H1 (cell line): ENCODE measurements around the gene TTC34. TPM values are rescaled to one million over a fixed set of nuclear protein-coding genes. Genes with fewer than 3 reads are reported as not detected.

Experiments
- CTCF ChIA-PET: fragments of 300-600 bp; sonication (Branson Sonifier 250); formaldehyde crosslinking; loops from one replicate; lab custom pipeline; 2021; ENCODE audit not compliant: partially characterized antibody; lab: Charles Lee
- POLR2A ChIA-PET: fragments of 300-600 bp; sonication (Branson Sonifier 250); formaldehyde crosslinking; loops from one replicate; lab custom pipeline; 2021; ENCODE audit warnings: inconsistent platforms; ENCODE audit not compliant: partially characterized antibody; lab: Charles Lee
- DNase-seq, 2 experiments: peaks; one replicate each; pipeline versions ENCODE4 v3.0.0 to v3.0.0-alpha.2; 2010 to 2022; ENCODE audit warnings: low spot score in 2 of 2, low read depth in 1 of 2, mixed read lengths in 1 of 2
- FAIRE-seq: peaks from 2 replicates; lab custom pipeline; 2011; peaks lifted over from hg19 to GRCh38; lab: Jason Lieb, UNC
- H2AFZ ChIP-seq: 2 replicates; pipeline ENCODE4 v1.8.1; 2012; ENCODE audit warnings: low read length, inconsistent platforms
- H2AK5ac ChIP-seq: 2 replicates; pipeline ENCODE4 v1.6.1; 2013; ENCODE audit warnings: low read depth, low read length
- H2BK120ac ChIP-seq: replicated peaks from 2 replicates; pipeline ENCODE3; 2013; ENCODE audit warnings: low read depth, low read length, inconsistent platforms
- H2BK12ac ChIP-seq: 2 replicates; pipeline ENCODE4 v1.6.1; 2013; ENCODE audit warnings: low read depth, low read length
- H2BK15ac ChIP-seq: 2 replicates; pipeline ENCODE4 v1.6.1; 2013; ENCODE audit warnings: low read length
- H2BK20ac ChIP-seq: 2 replicates; pipeline ENCODE4 v1.6.1; 2013; ENCODE audit warnings: low read length
- H2BK5ac ChIP-seq: 2 replicates; pipeline ENCODE4 v1.6.1; 2013; ENCODE audit warnings: low read depth, low read length
- H3K14ac ChIP-seq: 2 replicates; pipeline ENCODE4 v1.6.1; 2013; ENCODE audit warnings: inconsistent platforms; ENCODE audit not compliant: insufficient read length
- H3K18ac ChIP-seq: 2 replicates; pipeline ENCODE4 v1.6.1; 2013; ENCODE audit warnings: low read length; ENCODE audit errors: extremely low read depth
- H3K23ac ChIP-seq: 2 replicates; pipeline ENCODE4 v1.6.1; 2013; ENCODE audit warnings: inconsistent platforms; ENCODE audit not compliant: insufficient read length
- H3K23me2 ChIP-seq: 2 replicates; pipeline ENCODE4 v1.6.1; 2013; ENCODE audit warnings: low read depth, low read length
- H3K27ac ChIP-seq: 2 replicates; pipeline ENCODE4 v1.6.1; 2011; ENCODE audit warnings: low read depth, low read length, inconsistent platforms
- H3K27me3 ChIP-seq, 4 experiments: replicated peaks in 1 of 4; 1 replicate in 1 of 4; 2 replicates in 3 of 4; pipeline versions ENCODE4 v1.6.1 to v1.8.1; 2011 to 2013; ENCODE audit warnings: low read length in 3 of 4, mild to moderate bottlenecking in 3 of 4, inconsistent platforms in 2 of 4, mixed read lengths in 2 of 4, moderate library complexity in 1 of 4; ENCODE audit not compliant: control insufficient read depth in 3 of 4, insufficient read depth in 3 of 4; ENCODE audit errors: extremely low read depth in 1 of 4
- H3K36me3 ChIP-seq, 4 experiments: 2 replicates each; pipeline versions ENCODE4 v1.6.1 to v1.8.1; 2011 to 2013; ENCODE audit warnings: mild to moderate bottlenecking in 4 of 4, low read length in 3 of 4, moderate library complexity in 2 of 4, control low read depth in 1 of 4, inconsistent platforms in 1 of 4; ENCODE audit not compliant: insufficient read depth in 4 of 4, control insufficient read depth in 2 of 4
- H3K4ac ChIP-seq: replicated peaks from 2 replicates; pipeline ENCODE3; 2013; ENCODE audit warnings: low read length, low read depth, mixed read lengths, inconsistent platforms; ENCODE audit not compliant: insufficient read length
- H3K4me1 ChIP-seq, 4 experiments: replicated peaks in 1 of 4; 1 replicate in 1 of 4; 2 replicates in 3 of 4; pipeline versions ENCODE4 v1.6.1 to v1.8.1; 2011 to 2013; ENCODE audit warnings: low read length in 3 of 4, inconsistent platforms in 2 of 4, mixed read lengths in 1 of 4; ENCODE audit not compliant: insufficient read depth in 4 of 4, control insufficient read depth in 3 of 4
- H3K4me2 ChIP-seq, 2 experiments: 2 replicates each; pipeline versions ENCODE4 v1.6.1 to v1.8.1; 2011 to 2013; ENCODE audit warnings: low read depth in 2 of 2, low read length in 2 of 2, control low read depth in 1 of 2, inconsistent platforms in 1 of 2, mild to moderate bottlenecking in 1 of 2; ENCODE audit not compliant: insufficient read depth in 1 of 2
- H3K4me3 ChIP-seq, 4 experiments: fragments of 200-600, 300-600 bp in 1 of 4; sonication (generic), shearing (Covaris generic), sonication (Bioruptor Twin) in 1 of 4; 2 replicates each; pipeline versions ENCODE4 v1.5.1 to v1.8.1; 2011 to 2016; ENCODE audit warnings: low read length in 4 of 4, low read depth in 3 of 4, control low read depth in 2 of 4, inconsistent platforms in 2 of 4, mild to moderate bottlenecking in 2 of 4, mixed read lengths in 1 of 4, moderate library complexity in 1 of 4; ENCODE audit not compliant: insufficient read depth in 2 of 4; ENCODE audit errors: extremely low read depth in 1 of 4
- H3K56ac ChIP-seq: replicated peaks from 2 replicates; pipeline ENCODE3; 2013; ENCODE audit warnings: low read depth, mild to moderate bottlenecking, mixed read lengths, low read length, inconsistent platforms; ENCODE audit not compliant: insufficient read length
- H3K79me1 ChIP-seq: 2 replicates; pipeline ENCODE4 v1.6.1; 2013; ENCODE audit warnings: low read depth, low read length, control low read depth
- H3K79me2 ChIP-seq, 2 experiments: 2 replicates each; pipeline versions ENCODE4 v1.6.1 to v1.8.1; 2012 to 2013; ENCODE audit warnings: low read length in 2 of 2, mild to moderate bottlenecking in 2 of 2, inconsistent platforms in 1 of 2; ENCODE audit not compliant: insufficient read depth in 2 of 2, control insufficient read depth in 1 of 2
- H3K9ac ChIP-seq, 4 experiments: replicated peaks in 1 of 4; 1 replicate in 1 of 4; 2 replicates in 3 of 4; pipeline versions ENCODE4 v1.6.1 to v1.8.1; 2011 to 2013; ENCODE audit warnings: low read depth in 3 of 4, low read length in 3 of 4, control low read depth in 2 of 4, mild to moderate bottlenecking in 2 of 4, moderate library complexity in 2 of 4, inconsistent platforms in 1 of 4; ENCODE audit errors: extremely low read depth in 1 of 4
- H3K9me3 ChIP-seq, 2 experiments: 2 replicates each; pipeline versions ENCODE4 v1.6.1 to v1.8.1; 2012 to 2013; ENCODE audit warnings: mild to moderate bottlenecking in 2 of 2, moderate library complexity in 2 of 2, control low read depth in 1 of 2, inconsistent platforms in 1 of 2, low read depth in 1 of 2, low read length in 1 of 2, mixed read lengths in 1 of 2; ENCODE audit not compliant: insufficient read depth in 2 of 2
- H4K20me1 ChIP-seq, 2 experiments: replicated peaks in 1 of 2; 2 replicates each; pipeline versions ENCODE3 to v1.8.1; 2011 to 2013; ENCODE audit warnings: inconsistent platforms in 2 of 2, low read length in 2 of 2, mild to moderate bottlenecking in 1 of 2; ENCODE audit not compliant: insufficient read depth in 2 of 2, control insufficient read depth in 1 of 2
- H4K5ac ChIP-seq: 2 replicates; pipeline ENCODE4 v1.6.1; 2013; ENCODE audit warnings: low read length, low read depth, mixed read lengths, inconsistent platforms; ENCODE audit not compliant: insufficient read length
- H4K8ac ChIP-seq: 2 replicates; pipeline ENCODE4 v1.8.0; 2013; ENCODE audit warnings: mild to moderate bottlenecking, moderate library complexity, low read length, inconsistent platforms; ENCODE audit not compliant: insufficient read depth; ENCODE audit errors: extremely low read depth
- H4K91ac ChIP-seq: replicated peaks from 2 replicates; pipeline ENCODE3; 2013; ENCODE audit warnings: low read length, mixed read lengths, inconsistent platforms; ENCODE audit not compliant: insufficient read length
- RXRA ChIP-seq: IDR thresholded peaks from 2 replicates; pipeline ENCODE4 v1.6.1; 2011; ENCODE audit warnings: low read depth, mild to moderate bottlenecking, low read length, moderate library complexity; ENCODE audit not compliant: insufficient read depth
- WGBS, 2 experiments: shearing (Covaris generic) in 1 of 2; methylation state at CpG; one replicate each; pipeline versions ENCODE4 v1.1.6 to v1.1.7; 2013 to 2015; ENCODE audit warnings: low lambda C conversion rate in 2 of 2, mixed read lengths in 2 of 2, inconsistent platforms in 1 of 2, low coverage in 1 of 2, missing lambda C conversion rate in 1 of 2; ENCODE audit not compliant: insufficient replicate concordance in 2 of 2, insufficient coverage in 1 of 2, insufficient read length in 1 of 2; ENCODE audit errors: extremely low coverage in 1 of 2, missing lambda C conversion rate in 1 of 2; 5-methylcytosine and 5-hydroxymethylcytosine counted together
- polyA plus RNA-seq, 7 experiments: library from polyadenylated mRNA; depleted of rRNA in 3 of 7; stranded (reverse) in 5 of 7; unstranded in 2 of 7; fragments of >200 nt in 5 of 7; fragments of 200-250 nt in 2 of 7; gene quantifications; 1 replicate in 5 of 7; 2 replicates in 1 of 7; 4 replicates in 1 of 7; pipeline versions ENCODE4 v1.2.1 to v1.2.3, GENCODE V29; 2011 to 2013; ENCODE audit warnings: missing spikeins in 2 of 7, mixed read lengths in 2 of 7
- total RNA-seq: library from RNA; stranded (reverse); fragmentation: NEBNext Ultra II Directional; extraction: Animal tissue kit (Norgen Biotek cat#: 25700); gene quantifications from 2 replicates; pipeline ENCODE4 v1.2.1, GENCODE V29; 2021

Gene TTC34
- total and polyA plus RNA-seq, 2 of the 8 experiments (the other 6 are each of a cell fraction or from before 2014, with no cell fraction given), result 0.23 to 0.50 TPM

DNA sequence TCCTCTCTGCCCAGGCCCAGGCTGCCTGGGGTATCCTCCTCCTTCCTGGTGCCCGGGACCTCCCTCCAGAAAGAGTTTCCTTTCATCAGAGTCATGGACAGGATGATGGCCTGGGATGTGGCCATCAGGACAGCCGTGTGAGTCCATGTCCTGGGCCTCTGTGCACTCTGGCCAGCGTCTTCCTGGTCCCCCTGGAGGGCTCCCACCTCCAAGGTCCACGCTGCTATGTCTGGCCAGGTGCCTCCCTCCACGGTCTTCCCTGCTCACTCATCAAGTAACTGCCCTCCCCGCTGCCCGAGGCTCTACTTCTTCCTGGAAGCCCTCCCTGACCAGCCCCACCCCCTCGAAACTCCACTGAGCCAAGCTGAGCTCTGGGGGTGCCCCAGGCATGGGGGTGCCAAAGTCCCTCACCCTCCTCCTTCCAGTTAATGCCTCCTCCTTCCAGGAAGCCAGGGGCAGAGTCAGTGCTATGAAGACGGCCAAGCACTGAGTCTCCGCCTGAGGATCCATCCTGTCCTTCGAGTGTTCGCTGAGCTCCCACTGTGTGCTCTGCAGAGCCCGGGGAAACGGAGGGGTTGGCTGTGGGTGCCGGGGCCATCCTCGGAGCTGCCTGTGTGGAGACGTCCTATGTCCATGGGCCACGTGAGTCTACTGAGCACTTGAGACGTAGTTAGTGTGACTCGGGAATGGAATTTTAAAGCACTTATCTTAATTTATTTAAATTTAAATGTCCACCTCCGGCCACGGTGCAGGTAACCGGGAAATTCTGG lies 28.5 kb upstream of the TTC34 start:
- no peak overlapping the region for H2BK15ac ChIP-seq
- DNase-seq (no peak), FAIRE-seq (no peak)
- H3K56ac ChIP-seq, result no peak overlapping the region
- WGBS, 2 experiments, result 84% methylated on average over 17 of the region's 23 CpGs; no CpG with 5 or more reads in 1 of the 2 experiments
- H3K23ac ChIP-seq, result no peak overlapping the region
- H3K79me1 ChIP-seq, result no peaks in the 10 kb centered on the region
- no peaks in the 10 kb centered on the region for H3K23me2 ChIP-seq
- peaks cover 78 to 96% of the 10 kb centered on the region in 2 experiments for H3K9me3 ChIP-seq
- H3K4ac ChIP-seq, result no peak overlapping the region
- H4K20me1 ChIP-seq, result no peaks in the 10 kb centered on the region
- no peaks in the 10 kb centered on the region for H3K36me3 ChIP-seq
- H2AFZ ChIP-seq, result no peak overlapping the region
- H3K27ac ChIP-seq, result no peak overlapping the region
- no peaks in the 10 kb centered on the region for H3K79me2 ChIP-seq
- H2BK20ac ChIP-seq, result no peak overlapping the region
- H2AK5ac ChIP-seq, result no peak overlapping the region
- POLR2A ChIA-PET, result no interaction called here
- H2BK5ac ChIP-seq, result no peak overlapping the region
- H3K18ac ChIP-seq, result no peak overlapping the region
- H3K14ac ChIP-seq, result no peak overlapping the region
- no peak overlapping the region for H3K4me2 ChIP-seq
- H4K91ac ChIP-seq, result no peak overlapping the region
- no peak overlapping the region for H2BK12ac ChIP-seq
- H3K4me3 ChIP-seq, result no peak overlapping the region
- no peak overlapping the region for H4K8ac ChIP-seq
- H4K5ac ChIP-seq, result no peak overlapping the region
- CTCF ChIA-PET, result no interaction called here
- no peak overlapping the region for H2BK120ac ChIP-seq
- no peaks in the 10 kb centered on the region for H3K4me1 ChIP-seq
- no peaks in the 10 kb centered on the region for H3K27me3 ChIP-seq
- no peak overlapping the region for H3K9ac ChIP-seq
- TF ChIP-seq RXRA, result no peak
